ENCODE results near the gene PHF8.

DNA sequence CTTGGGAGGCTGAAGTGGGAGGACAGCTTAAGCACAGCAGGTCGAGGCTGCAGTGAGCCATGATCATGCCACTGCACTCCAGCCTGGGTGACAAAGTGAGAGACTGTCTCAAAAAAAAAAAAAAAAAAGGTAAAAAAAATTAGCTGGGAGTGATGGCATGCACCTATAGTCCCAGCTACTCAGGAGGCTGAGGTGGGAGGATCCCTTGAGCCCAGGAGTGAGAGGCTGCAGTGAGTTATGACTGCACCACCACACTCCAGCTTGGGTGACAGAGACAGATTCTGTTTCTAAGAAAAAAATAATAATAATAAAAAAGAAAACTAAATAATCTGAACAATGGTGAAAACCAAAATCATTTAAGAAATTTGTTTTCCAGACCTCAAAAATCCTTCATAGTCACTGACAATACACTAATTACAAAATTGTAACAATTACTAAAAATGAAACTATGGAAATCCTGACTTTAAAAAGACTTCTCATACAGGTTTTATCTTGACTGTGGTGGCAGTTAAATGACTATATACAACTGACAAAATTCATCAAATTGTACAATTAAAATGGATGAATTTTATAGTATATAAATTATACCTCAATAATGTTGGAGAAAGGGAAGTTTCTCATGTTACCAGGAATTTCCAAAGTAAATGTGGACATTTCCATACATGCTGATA lies 31.3 kb downstream of the PHF8 start:
- TF ChIP-seq CTCF (IDR thresholded peaks at IDR 0.05; ENCODE audit: insufficient read depth, low read length) (no peak), POLR2AphosphoS5 (IDR thresholded peaks at IDR 0.05; ENCODE audit: low read depth) (no peak), GABPA (IDR thresholded peaks at IDR 0.05; ENCODE audit: low read depth) (no peak)
- TF ChIP-seq, protein P1, sequence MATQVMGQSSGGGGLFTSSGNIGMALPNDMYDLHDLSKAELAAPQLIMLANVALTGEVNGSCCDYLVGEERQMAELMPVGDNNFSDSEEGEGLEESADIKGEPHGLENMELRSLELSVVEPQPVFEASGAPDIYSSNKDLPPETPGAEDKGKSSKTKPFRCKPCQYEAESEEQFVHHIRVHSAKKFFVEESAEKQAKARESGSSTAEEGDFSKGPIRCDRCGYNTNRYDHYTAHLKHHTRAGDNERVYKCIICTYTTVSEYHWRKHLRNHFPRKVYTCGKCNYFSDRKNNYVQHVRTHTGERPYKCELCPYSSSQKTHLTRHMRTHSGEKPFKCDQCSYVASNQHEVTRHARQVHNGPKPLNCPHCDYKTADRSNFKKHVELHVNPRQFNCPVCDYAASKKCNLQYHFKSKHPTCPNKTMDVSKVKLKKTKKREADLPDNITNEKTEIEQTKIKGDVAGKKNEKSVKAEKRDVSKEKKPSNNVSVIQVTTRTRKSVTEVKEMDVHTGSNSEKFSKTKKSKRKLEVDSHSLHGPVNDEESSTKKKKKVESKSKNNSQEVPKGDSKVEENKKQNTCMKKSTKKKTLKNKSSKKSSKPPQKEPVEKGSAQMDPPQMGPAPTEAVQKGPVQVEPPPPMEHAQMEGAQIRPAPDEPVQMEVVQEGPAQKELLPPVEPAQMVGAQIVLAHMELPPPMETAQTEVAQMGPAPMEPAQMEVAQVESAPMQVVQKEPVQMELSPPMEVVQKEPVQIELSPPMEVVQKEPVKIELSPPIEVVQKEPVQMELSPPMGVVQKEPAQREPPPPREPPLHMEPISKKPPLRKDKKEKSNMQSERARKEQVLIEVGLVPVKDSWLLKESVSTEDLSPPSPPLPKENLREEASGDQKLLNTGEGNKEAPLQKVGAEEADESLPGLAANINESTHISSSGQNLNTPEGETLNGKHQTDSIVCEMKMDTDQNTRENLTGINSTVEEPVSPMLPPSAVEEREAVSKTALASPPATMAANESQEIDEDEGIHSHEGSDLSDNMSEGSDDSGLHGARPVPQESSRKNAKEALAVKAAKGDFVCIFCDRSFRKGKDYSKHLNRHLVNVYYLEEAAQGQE (IDR thresholded peaks at IDR 0.05; ENCODE audit: insufficient replicate concordance, low read depth) = no peak
